CD4-positive, alpha-beta T cell (primary cell): ENCODE results near the gene IQGAP2. TPM values are rescaled to one million over a fixed set of nuclear protein-coding genes. Genes with fewer than 3 reads are reported as not detected.

Experiments used
- ATAC-seq: fragments of 200-7000 bp; cut with Tn5 transposase; one replicate; pipeline ENCODE4 v1.10.0; 2022; ENCODE audit warnings: mild to moderate bottlenecking; ENCODE audit not compliant: poor library complexity
- CTCF ChIA-PET: fragments of 350-600 bp; sonication (Branson Sonifier 250); formaldehyde crosslinking; loops from one replicate; lab custom pipeline; 2021; ENCODE audit warnings: antibody characterized with exemption, inconsistent platforms; lab: Charles Lee
- POLR2A ChIA-PET: fragments of 350-600 bp; sonication (Branson Sonifier 250); formaldehyde crosslinking; loops from one replicate; lab custom pipeline; 2021; ENCODE audit warnings: antibody characterized with exemption, inconsistent platforms; lab: Charles Lee
- DNase-seq, 14 experiments: peaks; one replicate each; pipeline ENCODE4 v3.0.0-alpha.2; 2013 to 2020; ENCODE audit warnings: mixed read lengths in 2 of 14
- H3K27ac ChIP-seq, 2 donors: one replicate each; pipeline versions ENCODE4 v1.5.1 to v1.7.0; 2013; ENCODE audit warnings: low read length in 2 of 2, low read depth in 1 of 2, mild to moderate bottlenecking in 1 of 2
- H3K27me3 ChIP-seq, 2 experiments: 1 replicate in 1 of 2; 2 replicates in 1 of 2; pipeline versions ENCODE4 v1.6.1 to v1.7.0; 2013; ENCODE audit warnings: low read length in 2 of 2, control low read depth in 1 of 2, mild to moderate bottlenecking in 1 of 2, moderate library complexity in 1 of 2; ENCODE audit not compliant: insufficient read depth in 2 of 2, control insufficient read depth in 1 of 2
- H3K36me3 ChIP-seq: one replicate; pipeline ENCODE4 v1.6.1; 2013; ENCODE audit warnings: low read length, control low read depth; ENCODE audit not compliant: insufficient read depth
- H3K4me1 ChIP-seq: one replicate; pipeline ENCODE4 v1.6.1; 2013; ENCODE audit warnings: low read length, control low read depth; ENCODE audit not compliant: insufficient read depth
- H3K4me3 ChIP-seq: one replicate; pipeline ENCODE4 v1.5.1; 2013; ENCODE audit warnings: mild to moderate bottlenecking, low read length, moderate library complexity
- H3K9me3 ChIP-seq, 2 experiments: 1 replicate in 1 of 2; 2 replicates in 1 of 2; pipeline versions ENCODE4 v1.6.1 to v1.7.0; 2013; ENCODE audit warnings: low read length in 2 of 2, mild to moderate bottlenecking in 2 of 2, control low read depth in 1 of 2, moderate library complexity in 1 of 2; ENCODE audit not compliant: control insufficient read depth in 1 of 2, insufficient read depth in 1 of 2
- H3K27ac Mint-ChIP-seq: one replicate; pipeline ENCODE4 v1.8.0; 2020; ENCODE audit warnings: mixed read lengths
- H3K27me3 Mint-ChIP-seq: one replicate; pipeline ENCODE4 v1.8.0; 2021; ENCODE audit warnings: mixed read lengths
- H3K36me3 Mint-ChIP-seq: one replicate; pipeline ENCODE4 v1.8.0; 2021; ENCODE audit warnings: low read depth, mixed read lengths
- H3K4me1 Mint-ChIP-seq: one replicate; pipeline ENCODE4 v1.8.0; 2021; ENCODE audit warnings: low read depth, mixed read lengths
- H3K4me3 Mint-ChIP-seq: one replicate; pipeline ENCODE4 v1.8.0; 2020; ENCODE audit warnings: mild to moderate bottlenecking, mixed read lengths
- H3K9me3 Mint-ChIP-seq: one replicate; pipeline ENCODE4 v1.8.0; 2020; ENCODE audit warnings: mixed read lengths
- CTCF ChIP-seq: fragments of 200-600 bp; IDR thresholded peaks from one replicate; pipeline ENCODE4 v1.8.0; 2022; ENCODE audit warnings: antibody characterized with exemption, mild to moderate bottlenecking
- intact Hi-C, 2 experiments: fragments of 100-400 bp; cut with DNase I in 1 of 2; cut with micrococcal nuclease in 1 of 2; formaldehyde crosslinking; loops; one replicate each; pipeline versions ENCODE4 v1.15.1 to v1.9.0; 2023 to 2025; cut with DNase I, micrococcal nuclease
- total RNA-seq, 174 experiments: library from RNA in 2 of 174; stranded (reverse) in 2 of 174; gene quantifications; one replicate each; pipeline ENCODE4 v1.2.3 and lab custom pipeline; 2021 to 2026

Gene IQGAP2
- total RNA-seq, 2 experiments from 2014 or later: 58.8 TPM

DNA sequence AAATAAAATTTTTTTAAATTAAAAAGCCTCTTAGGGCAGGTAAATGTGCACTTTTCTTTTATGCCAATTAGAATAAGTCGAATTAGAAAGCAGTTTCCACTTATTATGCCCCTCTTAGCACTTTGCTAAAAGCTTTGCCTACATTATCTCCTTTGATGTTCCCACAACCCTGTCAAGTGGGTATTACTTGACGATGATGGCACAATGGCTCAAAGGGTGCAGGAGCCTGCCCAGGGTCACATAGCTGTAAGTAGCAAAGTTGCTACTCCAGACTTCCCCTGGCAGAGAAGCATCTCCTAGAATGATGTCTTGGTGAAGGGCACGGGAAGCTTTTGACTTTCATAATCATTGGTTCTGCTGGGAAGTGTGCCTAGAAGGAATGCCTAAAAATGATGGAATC is 18.4 kb upstream of the IQGAP2 start:
- Mint-ChIP-seq H3K27ac (no peak overlapping the region), H3K36me3 (no peaks in the 10 kb centered on the region), H3K4me1 (peaks cover 54% of the 10 kb centered on the region), H3K27me3 (no peaks in the 10 kb centered on the region), H3K4me3 (peak overlapping the region; percentile 27), H3K9me3 (no peaks in the 10 kb centered on the region)
- H3K27ac ChIP-seq: no peak overlapping the region
- H3K27me3 ChIP-seq: no peaks in the 10 kb centered on the region
- no peak for TF ChIP-seq CTCF
- peaks cover 28% of the 10 kb centered on the region for H3K4me1 ChIP-seq
- no peak overlapping the region for H3K4me3 ChIP-seq
- H3K36me3 ChIP-seq: no peaks in the 10 kb centered on the region
- ChIA-PET POLR2A (interaction anchor here (1.0 to 2.4 kb wide), 4 partner anchors 18 to 163 kb away, joined by 3 to 21 read pairs (median 5); partner anchors contain the start of gene IQGAP2), CTCF (interaction anchor here (1.7 kb wide), 1 partner anchor 18 kb away, joined by 5 read pairs; no protein-coding TSS in a partner anchor)
- no peaks in the 10 kb centered on the region for H3K9me3 ChIP-seq
- peak; percentile 63 for ATAC-seq
- peak in 3 of 14 experiments; percentile 19 to 47 (median 45) for DNase-seq
- intact Hi-C loops: loop anchor here in 1 of 2 experiments (2.0 to 5.0 kb wide), 2 partner anchors 18 to 57 kb away; partner anchors contain the start of gene IQGAP2

- POLR2A ChIA-PET: no interaction called here
- Mint-ChIP-seq H3K36me3 (no peaks in the 10 kb centered on the region), H3K27ac (no peak overlapping the region), H3K4me1 (peaks cover 56% of the 10 kb centered on the region), H3K9me3 (no peaks in the 10 kb centered on the region), H3K27me3 (no peaks in the 10 kb centered on the region), H3K4me3 (no peak overlapping the region)
- CTCF ChIA-PET: interaction anchor here (0.9 to 1.7 kb wide), 2 partner anchors 10 to 17 kb away, joined by 4 to 5 read pairs; no protein-coding TSS in a partner anchor
- DNase-seq (no peak), ATAC-seq (no peak)
- H3K27me3 ChIP-seq: no peaks in the 10 kb centered on the region
- H3K36me3 ChIP-seq: no peaks in the 10 kb centered on the region
- H3K4me3 ChIP-seq: no peak overlapping the region
- intact Hi-C loops: loop anchor here in 1 of 2 experiments (2.0 kb wide), 1 partner anchor 17 kb away; the partner anchor contains the start of gene IQGAP2
- TF ChIP-seq CTCF: no peak
- no peaks in the 10 kb centered on the region for H3K9me3 ChIP-seq
- peaks cover 36% of the 10 kb centered on the region for H3K4me1 ChIP-seq
- no peak overlapping the region for H3K27ac ChIP-seq
Observed at GRCh38 chr5:76385540-76385939, 17.5 kb upstream of the IQGAP2 start.

- no peaks in the 10 kb centered on the region for H3K27me3 ChIP-seq
- no peaks in the 10 kb centered on the region for H3K9me3 Mint-ChIP-seq
- H3K36me3 ChIP-seq: no peaks in the 10 kb centered on the region
- no peak overlapping the region for H3K4me3 Mint-ChIP-seq
- TF ChIP-seq CTCF: no peak
- H3K27ac ChIP-seq: no peak overlapping the region
- H3K27me3 Mint-ChIP-seq: no peaks in the 10 kb centered on the region
- CTCF ChIA-PET: interaction anchor here (0.9 to 1.7 kb wide), 2 partner anchors 11 to 16 kb away, joined by 4 to 5 read pairs; no protein-coding TSS in a partner anchor
- no peaks in the 10 kb centered on the region for H3K36me3 Mint-ChIP-seq
- DNase-seq (no peak), ATAC-seq (no peak)
- no peak overlapping the region for H3K27ac Mint-ChIP-seq
- H3K4me1 ChIP-seq: peaks cover 44% of the 10 kb centered on the region
- no peaks in the 10 kb centered on the region for H3K9me3 ChIP-seq
- intact Hi-C loops: no loop called here
- no peak overlapping the region for H3K4me3 ChIP-seq
- POLR2A ChIA-PET: no interaction called here
- H3K4me1 Mint-ChIP-seq: peaks cover 59% of the 10 kb centered on the region
Observed at GRCh38 chr5:76386360-76386759, 16.7 kb upstream of the IQGAP2 start.
